Ascending aorta (tissue), 2 donors: ENCODE measurements around the gene OCEL1. TPM values are rescaled to one million over a fixed set of nuclear protein-coding genes. Genes with fewer than 3 reads are reported as not detected.

Experiments
- DNase-seq, 2 donors: peaks; one replicate each; pipeline ENCODE4 v3.0.0-alpha.2; 2019; ENCODE audit warnings: low spot score in 2 of 2
- H3K27ac ChIP-seq, 2 donors: fragments of 200-600 bp; sonication (generic); one replicate each; pipeline ENCODE4 v1.5.1; 2016 to 2017; ENCODE audit warnings: mild to moderate bottlenecking in 1 of 2
- H3K27me3 ChIP-seq: fragments of 200-600 bp; sonication (generic); one replicate; pipeline ENCODE4 v1.5.1; 2017
- H3K36me3 ChIP-seq, 2 donors: fragments of 200-600 bp; sonication (generic); one replicate each; pipeline ENCODE4 v1.5.1; 2016
- H3K4me1 ChIP-seq, 2 donors: fragments of 200-600 bp; sonication (generic); one replicate each; pipeline ENCODE4 v1.5.1; 2016 to 2017; ENCODE audit warnings: mild to moderate bottlenecking in 1 of 2
- H3K4me3 ChIP-seq, 2 donors: fragments of 200-600 bp; sonication (generic); one replicate each; pipeline ENCODE4 v1.5.1; 2016 to 2017; ENCODE audit warnings: mild to moderate bottlenecking in 1 of 2
- H3K9me3 ChIP-seq, 2 donors: fragments of 200-600 bp; sonication (generic); one replicate each; pipeline ENCODE4 v1.5.1; 2016
- CTCF ChIP-seq, 3 experiments: fragments of 200-600 bp in 2 of 3; fragments of 450-650 bp in 1 of 3; sonication (generic) in 2 of 3; IDR thresholded peaks; one replicate each; pipeline ENCODE4 v1.5.1; 2016 to 2019; ENCODE audit warnings: antibody characterized with exemption in 3 of 3, mild to moderate bottlenecking in 1 of 3, moderate library complexity in 1 of 3
- intact Hi-C: fragments of 100-400 bp; cut with DNase I; formaldehyde crosslinking; loops from one replicate; pipeline ENCODE4 v1.15.1; 2023
- total RNA-seq: library from RNA; depleted of rRNA; stranded (reverse); fragments of >200 nt; gene quantifications from one replicate; pipeline ENCODE4 v1.1.0, GENCODE V29; 2016

The OCEL1 gene
- total RNA-seq, 1 donor from 2014 or later, result 13.7 TPM

- intact Hi-C loops, result no loop called here
- DNase-seq, result no peak
- H3K4me1 ChIP-seq, result peaks cover 6 to 35% of the 10 kb centered on the region in 2 donors
- TF ChIP-seq CTCF (IDR thresholded peaks at IDR 0.05), result no peak
- H3K9me3 ChIP-seq, result no peaks in the 10 kb centered on the region
- H3K27me3 ChIP-seq, result no peaks in the 10 kb centered on the region
- H3K4me3 ChIP-seq, result no peak overlapping the region
- H3K36me3 ChIP-seq, result peaks cover 4 to 7% of the 10 kb centered on the region in 2 donors
- no peak overlapping the region for H3K27ac ChIP-seq
These were observed 12.0 kb downstream of the OCEL1 start for GRCh38 chr19:17237747-17238706.

- intact Hi-C loops, result no loop called here
- no peak for TF ChIP-seq CTCF (IDR thresholded peaks at IDR 0.05)
- no peak for DNase-seq
- peaks cover 4 to 5% of the 10 kb centered on the region in 2 donors for H3K36me3 ChIP-seq
- peak overlapping the region; percentile 56 to 78 for H3K27ac ChIP-seq
- H3K4me3 ChIP-seq, result no peak overlapping the region
- H3K9me3 ChIP-seq, result no peaks in the 10 kb centered on the region
- H3K4me1 ChIP-seq, result peaks cover 3 to 36% of the 10 kb centered on the region in 2 donors
- no peaks in the 10 kb centered on the region for H3K27me3 ChIP-seq
These were observed 14.2 kb downstream of the OCEL1 start for GRCh38 chr19:17240062-17240752.

- H3K27me3 ChIP-seq, result no peaks in the 10 kb centered on the region
- H3K36me3 ChIP-seq, result peaks cover 4 to 5% of the 10 kb centered on the region in 2 donors
- H3K4me3 ChIP-seq, result no peak overlapping the region
- no peak for TF ChIP-seq CTCF (IDR thresholded peaks at IDR 0.05)
- DNase-seq, result no peak
- peaks cover 3 to 34% of the 10 kb centered on the region in 2 donors for H3K4me1 ChIP-seq
- intact Hi-C loops, result no loop called here
- H3K9me3 ChIP-seq, result no peaks in the 10 kb centered on the region
- peak overlapping the region; percentile 56 to 78 for H3K27ac ChIP-seq
These were observed 14.9 kb downstream of the OCEL1 start for GRCh38 chr19:17240826-17241399.

GRCh38 chr19:17242431-17243208, 16.6 kb downstream of the OCEL1 start:
- no peak for TF ChIP-seq CTCF (IDR thresholded peaks at IDR 0.05)
- H3K4me1 ChIP-seq, result peaks cover 3 to 32% of the 10 kb centered on the region in 2 donors
- H3K36me3 ChIP-seq, result peaks cover 4 to 5% of the 10 kb centered on the region in 2 donors
- no peaks in the 10 kb centered on the region for H3K27me3 ChIP-seq
- peak overlapping the region in 1 of 2 donors; percentile 97 for H3K4me3 ChIP-seq
- intact Hi-C loops, result no loop called here
- no peaks in the 10 kb centered on the region for H3K9me3 ChIP-seq
- H3K27ac ChIP-seq, result peak overlapping the region; percentile 78 to 85
- no peak for DNase-seq
